ENCODE data around the gene WWOX.
A peak's percentile ranks its signal among the peaks of the same experiment; 100 is the strongest.

Gene WWOX

GRCh38 chr16:78106686-78107085 is 7.2 kb downstream of the WWOX start:
- DNase-seq = no peak

GRCh38 chr16:78108451-78108850 is 9.0 kb downstream of the WWOX start:
- DNase-seq = no peak

- no peak for DNase-seq
These were observed 13.8 kb downstream of the WWOX start for GRCh38 chr16:78113258-78113657.

- DNase-seq = no peak
These were observed 16.2 kb downstream of the WWOX start for GRCh38 chr16:78115659-78116058.

GRCh38 chr16:78116946-78117345 is 17.5 kb downstream of the WWOX start:
- no peak for DNase-seq

- DNase-seq = no peak
These were observed 17.9 kb downstream of the WWOX start for GRCh38 chr16:78117391-78117790.

GRCh38 chr16:78118469-78119025 is 19.1 kb downstream of the WWOX start:
- DNase-seq = no peak

- DNase-seq = peak; percentile 21
These were observed 23.4 kb downstream of the WWOX start for GRCh38 chr16:78122774-78123315.

- no peak for DNase-seq
These were observed 25.8 kb downstream of the WWOX start for GRCh38 chr16:78125112-78125844.

GRCh38 chr16:78126662-78127061 is 27.2 kb downstream of the WWOX start:
- no peak for DNase-seq

GRCh38 chr16:78127130-78127529 is 27.7 kb downstream of the WWOX start:
- DNase-seq = no peak

GRCh38 chr16:78128913-78129312 is 29.5 kb downstream of the WWOX start:
- no peak for DNase-seq

- DNase-seq = no peak
These were observed 29.9 kb downstream of the WWOX start for GRCh38 chr16:78129349-78129748.

- no peak for DNase-seq
These were observed 30.7 kb downstream of the WWOX start for GRCh38 chr16:78130083-78130608.

- no peak for DNase-seq
These were observed 31.5 kb downstream of the WWOX start for GRCh38 chr16:78130950-78131349.

GRCh38 chr16:78133919-78134318 is 34.5 kb downstream of the WWOX start:
- DNase-seq = peak; percentile 8

GRCh38 chr16:78134944-78135619 is 35.6 kb downstream of the WWOX start:
- DNase-seq = peak; percentile 2

- DNase-seq = no peak
These were observed 37.7 kb downstream of the WWOX start for GRCh38 chr16:78137179-78137578.

- DNase-seq = no peak
These were observed 38.5 kb downstream of the WWOX start for GRCh38 chr16:78137782-78138616.

- DNase-seq = no peak
These were observed 41.5 kb downstream of the WWOX start for GRCh38 chr16:78140818-78141466.

GRCh38 chr16:78142788-78143187 is 43.3 kb downstream of the WWOX start:
- DNase-seq = no peak

- DNase-seq = no peak
These were observed 47.4 kb downstream of the WWOX start for GRCh38 chr16:78146807-78147206.
